CD4-positive, alpha-beta T cell (primary cell): Measurements from ENCODE around the gene IDUA. TPM values are rescaled to one million over a fixed set of nuclear protein-coding genes. Genes with fewer than 3 reads are reported as not detected.

Experiments
- ATAC-seq: fragments of 200-7000 bp; cut with Tn5 transposase; one replicate; pipeline ENCODE4 v1.10.0; 2022; ENCODE audit warnings: mild to moderate bottlenecking; ENCODE audit not compliant: poor library complexity
- CTCF ChIA-PET: fragments of 350-600 bp; sonication (Branson Sonifier 250); formaldehyde crosslinking; loops from one replicate; lab custom pipeline; 2021; ENCODE audit warnings: antibody characterized with exemption, inconsistent platforms; lab: Charles Lee
- POLR2A ChIA-PET: fragments of 350-600 bp; sonication (Branson Sonifier 250); formaldehyde crosslinking; loops from one replicate; lab custom pipeline; 2021; ENCODE audit warnings: antibody characterized with exemption, inconsistent platforms; lab: Charles Lee
- DNase-seq, 14 experiments: peaks; one replicate each; pipeline ENCODE4 v3.0.0-alpha.2; 2013 to 2020; ENCODE audit warnings: mixed read lengths in 2 of 14
- H3K27ac ChIP-seq, 2 donors: one replicate each; pipeline versions ENCODE4 v1.5.1 to v1.7.0; 2013; ENCODE audit warnings: low read length in 2 of 2, low read depth in 1 of 2, mild to moderate bottlenecking in 1 of 2
- H3K27me3 ChIP-seq, 2 experiments: 1 replicate in 1 of 2; 2 replicates in 1 of 2; pipeline versions ENCODE4 v1.6.1 to v1.7.0; 2013; ENCODE audit warnings: low read length in 2 of 2, control low read depth in 1 of 2, mild to moderate bottlenecking in 1 of 2, moderate library complexity in 1 of 2; ENCODE audit not compliant: insufficient read depth in 2 of 2, control insufficient read depth in 1 of 2
- H3K36me3 ChIP-seq: one replicate; pipeline ENCODE4 v1.6.1; 2013; ENCODE audit warnings: low read length, control low read depth; ENCODE audit not compliant: insufficient read depth
- H3K4me1 ChIP-seq: one replicate; pipeline ENCODE4 v1.6.1; 2013; ENCODE audit warnings: low read length, control low read depth; ENCODE audit not compliant: insufficient read depth
- H3K4me3 ChIP-seq: one replicate; pipeline ENCODE4 v1.5.1; 2013; ENCODE audit warnings: mild to moderate bottlenecking, low read length, moderate library complexity
- H3K9me3 ChIP-seq, 2 experiments: 1 replicate in 1 of 2; 2 replicates in 1 of 2; pipeline versions ENCODE4 v1.6.1 to v1.7.0; 2013; ENCODE audit warnings: low read length in 2 of 2, mild to moderate bottlenecking in 2 of 2, control low read depth in 1 of 2, moderate library complexity in 1 of 2; ENCODE audit not compliant: control insufficient read depth in 1 of 2, insufficient read depth in 1 of 2
- H3K27ac Mint-ChIP-seq: one replicate; pipeline ENCODE4 v1.8.0; 2020; ENCODE audit warnings: mixed read lengths
- H3K27me3 Mint-ChIP-seq: one replicate; pipeline ENCODE4 v1.8.0; 2021; ENCODE audit warnings: mixed read lengths
- H3K36me3 Mint-ChIP-seq: one replicate; pipeline ENCODE4 v1.8.0; 2021; ENCODE audit warnings: low read depth, mixed read lengths
- H3K4me1 Mint-ChIP-seq: one replicate; pipeline ENCODE4 v1.8.0; 2021; ENCODE audit warnings: low read depth, mixed read lengths
- H3K4me3 Mint-ChIP-seq: one replicate; pipeline ENCODE4 v1.8.0; 2020; ENCODE audit warnings: mild to moderate bottlenecking, mixed read lengths
- H3K9me3 Mint-ChIP-seq: one replicate; pipeline ENCODE4 v1.8.0; 2020; ENCODE audit warnings: mixed read lengths
- intact Hi-C, 2 experiments: fragments of 100-400 bp; cut with DNase I in 1 of 2; cut with micrococcal nuclease in 1 of 2; formaldehyde crosslinking; loops; one replicate each; pipeline versions ENCODE4 v1.15.1 to v1.9.0; 2023 to 2025; cut with DNase I, micrococcal nuclease
- total RNA-seq, 174 experiments: library from RNA in 2 of 174; stranded (reverse) in 2 of 174; gene quantifications; one replicate each; pipeline ENCODE4 v1.2.3 and lab custom pipeline; 2021 to 2026
- TF ChIP-seq, protein P1 (sequence below): fragments of 200-600 bp; IDR thresholded peaks from one replicate; pipeline ENCODE4 v1.8.0; 2022; ENCODE audit warnings: antibody characterized with exemption, mild to moderate bottlenecking

IDUA gene
- total RNA-seq, 2 experiments from 2014 or later: 70.2 to 77.8 TPM

DNA sequence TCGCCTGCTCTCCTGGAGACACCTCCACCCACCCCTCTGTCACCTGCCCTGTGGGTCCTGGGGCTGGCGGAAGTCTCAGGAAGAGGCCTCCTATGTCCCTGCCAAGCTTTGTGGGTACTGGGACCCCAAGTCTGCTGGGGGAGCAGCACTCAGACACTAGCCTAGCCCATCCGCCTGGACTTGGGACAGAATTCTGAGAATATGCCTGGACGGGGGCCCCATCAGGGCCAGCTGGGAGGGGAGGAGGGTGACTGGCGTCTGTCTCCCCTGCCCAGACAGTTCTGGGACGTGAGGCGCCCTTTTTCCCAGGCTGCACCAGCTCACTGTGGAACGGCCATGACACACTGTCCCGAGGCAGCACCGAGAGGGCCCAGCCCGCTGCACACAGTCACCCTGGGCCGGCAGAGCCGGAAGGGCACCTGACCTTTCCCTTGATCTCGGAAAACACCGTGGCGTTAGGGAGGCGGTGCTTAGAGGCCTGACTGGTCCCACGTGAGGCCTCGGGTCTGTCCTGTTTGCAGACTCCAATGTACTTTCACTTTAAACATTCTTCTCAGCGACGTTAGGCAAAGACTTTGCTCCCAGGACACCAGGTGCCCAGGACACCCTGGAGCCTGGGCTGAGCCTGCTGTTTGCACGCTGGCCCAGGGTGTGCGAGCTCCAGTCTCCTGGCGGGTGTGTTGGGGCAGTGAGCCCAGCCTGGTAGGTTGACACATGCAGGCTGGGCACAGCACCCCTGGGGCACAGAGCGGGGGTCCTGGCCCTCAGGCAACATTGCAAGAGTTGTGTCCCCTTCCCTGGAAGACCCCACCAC, 5.7 kb downstream of the IDUA start:
- POLR2A ChIA-PET: no interaction called here
- Histone ChIP-seq H3K27ac (no peak overlapping the region), H3K4me1 (peaks cover 10% of the 10 kb centered on the region), H3K4me3 (no peak overlapping the region), H3K27me3 (peaks cover under 1 to 3% of the 10 kb centered on the region in 2 experiments), H3K36me3 (peaks cover 6% of the 10 kb centered on the region), H3K9me3 (peaks cover 0 to under 1% of the 10 kb centered on the region in 2 experiments)
- H3K27me3 Mint-ChIP-seq: no peaks in the 10 kb centered on the region
- H3K9me3 Mint-ChIP-seq: no peaks in the 10 kb centered on the region
- ATAC-seq (no peak), DNase-seq (no peak)
- intact Hi-C loops: no loop called here
- no peaks in the 10 kb centered on the region for H3K36me3 Mint-ChIP-seq
- H3K4me3 Mint-ChIP-seq: no peak overlapping the region
- no peak overlapping the region for H3K27ac Mint-ChIP-seq
- H3K4me1 Mint-ChIP-seq: no peaks in the 10 kb centered on the region
- CTCF ChIA-PET: no interaction called here
- TF ChIP-seq, protein P1, sequence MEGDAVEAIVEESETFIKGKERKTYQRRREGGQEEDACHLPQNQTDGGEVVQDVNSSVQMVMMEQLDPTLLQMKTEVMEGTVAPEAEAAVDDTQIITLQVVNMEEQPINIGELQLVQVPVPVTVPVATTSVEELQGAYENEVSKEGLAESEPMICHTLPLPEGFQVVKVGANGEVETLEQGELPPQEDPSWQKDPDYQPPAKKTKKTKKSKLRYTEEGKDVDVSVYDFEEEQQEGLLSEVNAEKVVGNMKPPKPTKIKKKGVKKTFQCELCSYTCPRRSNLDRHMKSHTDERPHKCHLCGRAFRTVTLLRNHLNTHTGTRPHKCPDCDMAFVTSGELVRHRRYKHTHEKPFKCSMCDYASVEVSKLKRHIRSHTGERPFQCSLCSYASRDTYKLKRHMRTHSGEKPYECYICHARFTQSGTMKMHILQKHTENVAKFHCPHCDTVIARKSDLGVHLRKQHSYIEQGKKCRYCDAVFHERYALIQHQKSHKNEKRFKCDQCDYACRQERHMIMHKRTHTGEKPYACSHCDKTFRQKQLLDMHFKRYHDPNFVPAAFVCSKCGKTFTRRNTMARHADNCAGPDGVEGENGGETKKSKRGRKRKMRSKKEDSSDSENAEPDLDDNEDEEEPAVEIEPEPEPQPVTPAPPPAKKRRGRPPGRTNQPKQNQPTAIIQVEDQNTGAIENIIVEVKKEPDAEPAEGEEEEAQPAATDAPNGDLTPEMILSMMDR: no peak

DNA sequence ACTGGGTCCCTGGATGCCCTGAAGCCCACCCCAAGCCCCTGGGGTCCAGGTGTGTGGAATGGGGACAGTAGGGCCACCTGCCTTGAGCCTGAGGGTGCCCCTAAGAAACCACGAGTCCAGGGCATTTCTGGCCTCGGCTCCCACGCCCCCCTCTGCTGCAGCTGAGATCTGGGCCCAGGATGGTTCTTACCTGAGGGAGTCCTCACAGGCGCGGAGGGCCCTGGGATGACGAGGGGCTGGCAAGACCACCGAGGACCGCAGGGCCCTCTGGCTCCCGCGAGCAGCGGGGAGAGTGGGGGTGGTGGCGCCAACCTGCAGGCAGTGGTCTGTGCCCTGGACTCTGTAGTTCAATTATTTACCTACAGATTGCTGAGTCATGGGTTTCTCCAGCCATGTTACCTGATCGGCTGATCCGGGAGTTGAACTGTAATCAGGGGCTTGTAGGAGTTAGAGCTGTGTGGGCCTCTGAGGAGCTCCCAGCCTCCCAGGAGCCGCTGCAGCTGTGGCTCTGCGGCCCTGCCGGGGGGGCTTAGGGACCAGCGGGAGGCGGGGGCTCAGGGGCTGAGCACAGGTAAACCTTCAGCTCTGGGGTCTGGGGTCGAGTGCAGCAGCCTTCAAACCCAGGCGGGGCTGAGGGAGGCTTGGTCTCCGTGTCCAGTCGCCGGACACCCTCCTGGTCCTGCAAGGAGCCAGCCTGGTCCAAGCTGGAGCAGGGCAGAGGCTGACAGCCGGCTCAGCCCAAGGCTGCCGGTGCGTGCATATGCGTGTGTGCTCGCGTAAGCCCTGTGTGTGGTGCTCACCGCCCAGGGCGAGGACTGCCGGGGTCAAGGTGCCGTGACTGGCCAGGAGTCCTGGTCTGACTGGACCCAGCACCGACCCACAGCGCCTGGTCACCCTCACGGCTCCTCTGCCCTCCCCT, 6.5 kb downstream of the IDUA start, which contains the start of gene SLC26A1:
Gene SLC26A1, minus strand, starts transcription at position 294 of the 919 bp plus-strand sequence. CDS start 1,701 bp downstream, outside the sequence.
- Mint-ChIP-seq H3K9me3 (no peaks in the 10 kb centered on the region), H3K27me3 (peaks cover 6% of the 10 kb centered on the region), H3K4me1 (peaks cover 7% of the 10 kb centered on the region), H3K27ac (no peak within 1 kb of the TSS), H3K4me3 (no peak within 1 kb of the TSS), H3K36me3 (no peaks in the 10 kb centered on the region)
- Histone ChIP-seq H3K27ac (no peak within 1 kb of the TSS), H3K27me3 (peaks cover 9 to 11% of the 10 kb centered on the region in 2 experiments), H3K4me1 (peaks cover 10% of the 10 kb centered on the region), H3K9me3 (peaks cover 0 to 9% of the 10 kb centered on the region in 2 experiments), H3K4me3 (no peak within 1 kb of the TSS), H3K36me3 (peaks cover 6% of the 10 kb centered on the region)
- TF ChIP-seq, protein P1: no peak
- DNase-seq: no peak
- ChIA-PET POLR2A (no interaction called here), CTCF (no interaction called here)
- no peak for ATAC-seq
- intact Hi-C loops: no loop called here

DNA sequence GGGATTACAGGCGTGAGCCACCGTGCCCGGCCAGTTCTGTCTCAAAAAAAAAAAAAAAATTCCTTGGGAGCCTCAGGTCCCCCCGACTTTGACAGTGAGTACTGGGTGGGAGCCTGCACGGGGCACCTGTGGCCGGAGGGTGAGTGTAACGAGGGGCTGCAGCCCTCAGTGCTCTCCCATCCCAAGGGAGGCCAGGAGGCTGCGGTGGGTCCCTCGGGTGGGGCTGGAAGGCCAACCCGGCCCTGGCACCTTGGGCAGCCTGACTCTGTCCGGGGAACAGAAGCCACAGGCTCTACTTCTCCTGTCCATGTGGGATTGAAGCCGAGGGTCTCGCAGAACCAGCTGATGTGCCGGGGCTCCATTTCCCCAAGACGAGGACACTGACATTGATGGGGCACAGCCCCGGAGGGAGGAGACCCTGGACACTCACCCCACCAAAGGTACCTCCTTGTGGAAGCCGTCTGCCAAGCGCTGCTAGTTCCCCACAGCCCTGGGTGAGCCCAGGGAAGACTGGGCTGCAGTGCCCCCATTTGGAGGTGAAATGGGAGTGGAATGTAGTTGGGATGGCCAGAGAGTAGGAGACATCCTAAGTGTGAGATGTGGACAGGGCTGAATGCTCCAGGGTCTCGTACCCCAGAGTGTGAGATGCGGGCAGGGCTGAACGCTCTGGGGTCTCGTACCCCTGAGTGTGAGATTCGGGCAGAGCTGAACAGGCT, 8.6 kb downstream of the IDUA start:
- Mint-ChIP-seq H3K27me3 (peaks cover 16% of the 10 kb centered on the region), H3K27ac (no peak overlapping the region), H3K36me3 (no peaks in the 10 kb centered on the region), H3K4me1 (peaks cover 16% of the 10 kb centered on the region), H3K4me3 (no peak overlapping the region), H3K9me3 (no peaks in the 10 kb centered on the region)
- peaks cover 15% of the 10 kb centered on the region for H3K4me1 ChIP-seq
- H3K27me3 ChIP-seq: peaks cover 23 to 25% of the 10 kb centered on the region in 2 experiments
- peaks cover 0 to 11% of the 10 kb centered on the region in 2 experiments for H3K9me3 ChIP-seq
- H3K4me3 ChIP-seq: no peak overlapping the region
- H3K36me3 ChIP-seq: peaks cover 2% of the 10 kb centered on the region
- H3K27ac ChIP-seq: no peak overlapping the region
- TF ChIP-seq, protein P1: no peak
- ChIA-PET CTCF (no interaction called here), POLR2A (no interaction called here)
- DNase-seq (no peak), ATAC-seq (no peak)
- intact Hi-C loops: no loop called here
